Activated naive CD4-positive, alpha-beta T cell treated with anti-CD3 and anti-CD28 coated beads, Interleukin-2, amount 50 U/mL, for 24 hours (primary cell): Measurements from ENCODE around the gene ZNF385D.

Experiments
- H3K27ac Mint-ChIP-seq: one replicate; pipeline ENCODE4 v1.8.0; 2021; ENCODE audit warnings: mild to moderate bottlenecking, mixed read lengths
- H3K27me3 Mint-ChIP-seq: one replicate; pipeline ENCODE4 v1.8.0; 2021; ENCODE audit warnings: mixed read lengths
- H3K36me3 Mint-ChIP-seq: one replicate; pipeline ENCODE4 v1.8.0; 2021; ENCODE audit warnings: mixed read lengths
- H3K4me1 Mint-ChIP-seq: one replicate; pipeline ENCODE4 v1.8.0; 2021; ENCODE audit warnings: mixed read lengths
- H3K4me3 Mint-ChIP-seq: one replicate; pipeline ENCODE4 v1.8.0; 2021; ENCODE audit warnings: mild to moderate bottlenecking, mixed read lengths
- H3K9me3 Mint-ChIP-seq: one replicate; pipeline ENCODE4 v1.8.0; 2021; ENCODE audit warnings: mixed read lengths

ZNF385D gene

DNA sequence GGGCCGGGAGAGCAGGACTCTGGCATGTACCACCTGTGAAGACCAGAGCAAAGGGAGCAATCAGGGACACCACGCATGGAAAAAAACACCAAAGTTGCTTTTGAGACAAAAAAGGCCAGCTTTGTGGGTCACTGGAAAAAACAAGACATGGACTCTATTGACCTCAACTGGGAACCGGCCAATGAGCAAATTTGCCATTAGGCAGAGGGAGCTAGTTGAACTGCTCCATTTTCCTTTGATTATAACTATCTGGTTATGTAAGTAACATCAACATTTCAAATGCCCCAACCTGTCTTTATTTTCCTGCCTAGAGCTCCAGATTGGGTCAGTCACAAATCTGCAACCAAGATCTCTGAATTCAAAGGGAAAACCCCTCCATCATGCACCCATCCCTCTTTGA is 86.0 kb downstream of the ZNF385D start:
- Mint-ChIP-seq H3K36me3 (no peaks in the 10 kb centered on the region), H3K4me1 (no peaks in the 10 kb centered on the region)

DNA sequence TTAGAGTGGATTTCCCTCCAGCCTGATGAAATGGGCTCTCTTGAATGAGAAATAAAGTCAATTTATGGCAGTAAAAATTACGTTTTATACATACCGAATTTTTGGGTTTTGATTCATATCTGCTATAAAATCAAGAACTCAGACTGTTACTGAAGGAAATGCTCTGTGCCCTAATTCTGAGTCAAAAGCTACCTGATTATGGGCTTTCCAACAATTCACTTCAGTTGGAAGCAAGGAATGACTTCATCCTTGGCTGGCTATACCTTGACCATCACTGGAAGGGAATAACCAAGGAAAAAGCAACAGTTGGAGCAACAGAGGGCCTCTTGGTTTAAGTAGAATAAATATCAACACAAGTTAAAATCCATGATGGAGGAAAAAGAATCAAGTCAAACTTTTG is 88.6 kb downstream of the ZNF385D start:
- Mint-ChIP-seq H3K9me3 (peaks cover 16% of the 10 kb centered on the region), H3K4me1 (no peaks in the 10 kb centered on the region), H3K36me3 (no peaks in the 10 kb centered on the region), H3K27ac (no peak overlapping the region), H3K27me3 (no peaks in the 10 kb centered on the region), H3K4me3 (no peak overlapping the region)

More for the DNA sequence above, 86.0 kb downstream of the ZNF385D start:
- peaks cover 12% of the 10 kb centered on the region for H3K9me3 Mint-ChIP-seq
- H3K4me3 Mint-ChIP-seq = no peak overlapping the region
- H3K27me3 Mint-ChIP-seq = no peaks in the 10 kb centered on the region
- no peak overlapping the region for H3K27ac Mint-ChIP-seq

DNA sequence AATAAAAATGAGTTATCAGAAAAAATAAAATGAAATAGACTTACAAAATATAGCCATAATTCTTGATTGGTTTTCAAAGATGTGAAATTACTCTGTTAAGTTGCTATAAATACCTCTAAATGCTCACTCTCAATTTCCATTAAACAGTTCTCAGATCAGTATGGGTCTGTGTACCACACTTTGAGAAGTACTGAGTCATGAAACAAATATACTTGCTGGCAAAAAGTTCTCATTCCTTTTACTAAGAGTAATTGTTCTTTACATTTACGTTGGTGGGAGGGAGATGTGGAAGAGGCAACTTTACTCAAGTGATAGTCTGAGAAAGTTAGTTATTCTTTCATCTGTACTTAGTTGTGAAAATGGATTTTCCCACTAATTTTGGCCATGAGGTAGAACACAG is 96.3 kb downstream of the ZNF385D start:
- no peak overlapping the region for H3K4me3 Mint-ChIP-seq
- H3K27ac Mint-ChIP-seq = no peak overlapping the region
- H3K27me3 Mint-ChIP-seq = no peaks in the 10 kb centered on the region
- no peaks in the 10 kb centered on the region for H3K36me3 Mint-ChIP-seq
- H3K9me3 Mint-ChIP-seq = peaks cover under 1% of the 10 kb centered on the region
- no peaks in the 10 kb centered on the region for H3K4me1 Mint-ChIP-seq

DNA sequence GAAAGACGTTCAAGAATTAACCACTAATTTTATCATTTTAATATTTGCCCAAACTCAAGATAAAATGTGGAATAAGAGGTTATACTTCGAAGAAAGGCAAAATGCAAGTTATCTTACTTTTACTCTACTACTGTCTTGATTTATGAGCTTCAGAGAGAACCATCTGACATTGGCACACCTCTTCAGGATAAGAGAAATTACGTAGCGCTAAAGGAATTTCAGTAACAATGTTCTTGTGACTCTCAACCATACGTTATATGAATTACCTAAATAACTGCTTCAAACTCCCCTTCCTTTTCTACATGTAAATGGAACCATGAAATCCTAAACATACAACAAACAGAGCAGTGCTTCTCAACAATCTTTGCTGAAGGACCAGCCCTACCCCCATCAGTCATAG is 96.8 kb downstream of the ZNF385D start:
- Mint-ChIP-seq H3K9me3 (no peaks in the 10 kb centered on the region), H3K36me3 (no peaks in the 10 kb centered on the region), H3K4me3 (no peak overlapping the region), H3K27ac (no peak overlapping the region), H3K4me1 (no peaks in the 10 kb centered on the region), H3K27me3 (no peaks in the 10 kb centered on the region)

DNA sequence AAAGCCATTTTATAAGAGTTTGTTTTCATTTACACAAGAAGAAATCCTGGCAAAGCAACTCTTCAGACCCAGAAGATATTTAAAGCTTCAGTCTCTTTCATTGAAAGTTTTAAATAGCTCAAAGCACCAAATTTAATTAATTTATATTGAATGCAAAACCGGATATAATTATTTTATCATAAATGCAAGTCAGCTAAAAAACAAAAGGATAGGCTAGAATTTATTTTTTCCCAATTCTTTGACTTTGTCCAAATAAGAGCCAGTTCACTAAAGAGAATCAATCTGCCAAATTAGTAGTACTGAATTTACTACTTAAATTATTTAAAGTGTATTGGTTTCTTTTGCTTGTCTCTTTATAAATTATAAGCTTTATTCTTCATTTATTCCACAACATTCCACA is 101.5 kb downstream of the ZNF385D start:
- Mint-ChIP-seq H3K36me3 (no peaks in the 10 kb centered on the region), H3K27ac (no peak overlapping the region), H3K4me3 (no peak overlapping the region), H3K9me3 (no peaks in the 10 kb centered on the region), H3K27me3 (no peaks in the 10 kb centered on the region), H3K4me1 (no peaks in the 10 kb centered on the region)

DNA sequence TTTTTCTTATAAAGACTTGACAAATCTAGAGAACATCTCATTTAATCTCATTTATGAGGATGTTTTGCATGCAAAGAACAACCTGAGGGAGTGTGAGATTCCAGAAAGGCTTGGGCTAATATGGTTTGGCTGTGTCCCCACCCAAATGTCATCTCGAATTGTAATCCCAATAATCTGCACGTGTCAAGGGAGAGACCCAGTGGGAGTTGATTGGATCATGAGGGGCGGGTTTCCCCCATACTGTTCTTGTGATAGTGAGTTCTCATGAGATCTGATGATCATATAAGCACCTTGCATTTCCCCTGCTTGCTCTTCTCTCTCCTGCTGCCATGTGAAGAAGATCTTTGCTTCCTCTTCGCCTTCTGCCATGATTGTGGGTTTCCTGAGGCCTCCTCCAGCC is 103.0 kb downstream of the ZNF385D start:
- Mint-ChIP-seq H3K27ac (no peak overlapping the region), H3K9me3 (no peaks in the 10 kb centered on the region), H3K4me3 (no peak overlapping the region), H3K27me3 (no peaks in the 10 kb centered on the region), H3K4me1 (no peaks in the 10 kb centered on the region), H3K36me3 (no peaks in the 10 kb centered on the region)

DNA sequence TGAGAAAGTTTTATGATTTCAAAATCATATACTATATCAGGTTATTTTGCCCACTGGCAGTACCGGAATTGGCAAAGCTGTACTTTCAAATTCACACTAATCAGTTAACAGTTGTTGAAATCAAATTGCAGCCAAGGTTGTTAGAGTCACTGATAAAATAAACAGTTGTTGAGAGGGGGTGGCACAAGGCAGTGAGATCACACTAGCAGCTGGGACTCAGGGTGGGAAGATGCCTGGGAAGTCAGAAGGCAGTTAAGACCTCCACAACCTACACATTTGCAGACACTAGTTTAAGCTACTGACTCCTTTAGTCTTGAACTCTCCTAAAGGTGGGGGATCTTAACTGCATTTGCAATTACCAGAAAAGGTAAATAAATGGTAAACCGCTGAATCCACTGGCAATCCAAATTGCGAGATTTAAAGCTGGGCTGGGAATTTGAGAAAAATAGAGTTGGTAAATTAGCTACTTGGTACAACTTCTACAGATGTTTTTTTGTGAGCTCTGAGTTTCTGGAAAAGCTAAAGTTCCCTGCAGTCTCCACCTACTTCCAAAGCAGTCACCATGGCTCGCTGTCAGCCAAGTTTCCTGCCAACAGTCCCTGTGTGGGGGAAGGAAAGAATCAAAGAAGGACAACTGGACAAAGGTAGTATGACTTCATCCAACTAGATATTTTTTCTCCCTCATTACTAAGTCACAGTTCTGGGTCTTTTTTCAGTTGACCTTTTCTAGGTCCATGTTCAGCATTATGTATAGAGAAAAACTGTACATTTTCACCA is 105.7 kb downstream of the ZNF385D start:
- no peaks in the 10 kb centered on the region for H3K4me1 Mint-ChIP-seq
- no peak overlapping the region for H3K27ac Mint-ChIP-seq
- H3K4me3 Mint-ChIP-seq = no peak overlapping the region
- no peaks in the 10 kb centered on the region for H3K27me3 Mint-ChIP-seq
- no peaks in the 10 kb centered on the region for H3K36me3 Mint-ChIP-seq
- no peaks in the 10 kb centered on the region for H3K9me3 Mint-ChIP-seq

DNA sequence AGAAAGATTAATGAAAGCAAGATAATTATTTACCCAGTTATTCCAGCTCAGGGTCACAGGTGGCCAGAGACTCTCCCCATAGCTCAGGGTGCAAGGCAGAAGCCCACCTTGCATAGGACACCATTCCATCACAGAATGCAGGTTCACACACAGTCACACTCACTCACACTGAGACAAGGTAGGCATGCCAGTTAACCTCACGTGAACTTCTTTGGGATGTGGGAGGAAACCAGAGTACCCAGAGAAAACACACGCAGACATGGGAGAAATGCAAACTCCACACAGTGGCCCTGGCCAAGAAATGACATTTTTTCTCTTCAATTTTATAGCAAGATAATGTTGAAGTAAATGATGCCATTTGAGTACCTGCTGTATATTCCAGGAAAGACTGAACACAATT is 106.7 kb downstream of the ZNF385D start:
- no peak overlapping the region for H3K4me3 Mint-ChIP-seq
- H3K4me1 Mint-ChIP-seq = no peaks in the 10 kb centered on the region
- no peak overlapping the region for H3K27ac Mint-ChIP-seq
- no peaks in the 10 kb centered on the region for H3K9me3 Mint-ChIP-seq
- H3K36me3 Mint-ChIP-seq = no peaks in the 10 kb centered on the region
- H3K27me3 Mint-ChIP-seq = no peaks in the 10 kb centered on the region

DNA sequence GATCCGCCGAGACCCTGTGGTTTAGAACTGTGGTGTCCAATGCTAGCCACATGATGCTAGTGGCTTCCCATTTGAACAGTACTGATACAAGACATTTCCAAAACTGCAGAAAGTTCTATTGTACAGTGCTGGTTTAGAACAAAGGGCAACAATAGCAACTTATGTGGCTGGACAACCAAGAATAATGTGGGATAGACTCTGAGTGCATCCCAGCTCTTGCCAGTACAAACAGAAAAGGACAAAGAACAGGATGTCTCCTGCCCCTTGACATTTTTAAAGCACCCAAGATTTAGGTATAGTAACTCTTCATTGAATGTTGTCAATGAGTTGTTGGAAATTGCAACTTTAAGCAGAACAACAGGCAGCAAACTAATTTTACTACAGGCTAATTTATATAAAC is 107.3 kb downstream of the ZNF385D start:
- Mint-ChIP-seq H3K36me3 (no peaks in the 10 kb centered on the region), H3K4me1 (no peaks in the 10 kb centered on the region), H3K4me3 (no peak overlapping the region), H3K27me3 (no peaks in the 10 kb centered on the region), H3K9me3 (no peaks in the 10 kb centered on the region), H3K27ac (no peak overlapping the region)

DNA sequence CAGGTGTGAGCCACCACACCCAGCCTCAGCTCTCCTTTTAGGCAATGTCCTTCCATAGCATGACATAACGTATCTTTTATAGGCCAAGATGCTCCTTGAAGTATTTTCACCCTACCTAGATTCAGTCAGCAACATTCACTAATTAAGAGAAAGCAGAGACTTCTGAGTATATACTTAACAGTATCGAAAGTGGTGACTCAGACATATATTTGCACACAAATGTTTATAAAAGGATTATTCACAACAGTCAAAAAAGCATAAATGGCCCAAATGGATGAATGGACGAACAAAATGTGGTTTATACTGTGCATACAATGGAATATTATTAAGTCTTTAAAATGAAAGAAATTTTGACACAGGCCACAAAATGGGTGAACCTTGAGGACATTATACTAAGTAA is 108.6 kb downstream of the ZNF385D start:
- Mint-ChIP-seq H3K4me3 (no peak overlapping the region), H3K4me1 (no peaks in the 10 kb centered on the region), H3K27ac (no peak overlapping the region), H3K36me3 (no peaks in the 10 kb centered on the region), H3K9me3 (no peaks in the 10 kb centered on the region), H3K27me3 (no peaks in the 10 kb centered on the region)

DNA sequence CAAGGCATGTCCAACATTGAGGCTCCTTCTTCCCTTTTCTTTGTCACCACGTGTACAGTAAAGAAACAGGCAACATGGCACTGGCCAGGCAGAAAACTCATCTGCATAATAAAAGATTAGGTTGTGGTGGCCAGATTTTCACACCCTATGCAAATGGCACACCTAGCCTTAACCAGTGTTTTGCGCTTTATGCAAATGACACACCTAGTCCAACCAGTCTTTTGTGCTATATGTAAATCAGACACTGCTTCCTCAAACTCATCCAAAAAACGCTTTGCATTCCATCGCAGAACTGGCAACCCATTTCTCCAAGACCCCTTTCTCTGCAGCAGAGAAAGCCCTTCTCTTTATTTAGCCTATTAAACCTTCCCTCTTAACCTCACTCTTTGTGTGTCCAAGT is 109.1 kb downstream of the ZNF385D start:
- no peak overlapping the region for H3K4me3 Mint-ChIP-seq
- no peaks in the 10 kb centered on the region for H3K27me3 Mint-ChIP-seq
- H3K36me3 Mint-ChIP-seq = no peaks in the 10 kb centered on the region
- H3K4me1 Mint-ChIP-seq = no peaks in the 10 kb centered on the region
- H3K27ac Mint-ChIP-seq = no peak overlapping the region
- H3K9me3 Mint-ChIP-seq = no peaks in the 10 kb centered on the region

DNA sequence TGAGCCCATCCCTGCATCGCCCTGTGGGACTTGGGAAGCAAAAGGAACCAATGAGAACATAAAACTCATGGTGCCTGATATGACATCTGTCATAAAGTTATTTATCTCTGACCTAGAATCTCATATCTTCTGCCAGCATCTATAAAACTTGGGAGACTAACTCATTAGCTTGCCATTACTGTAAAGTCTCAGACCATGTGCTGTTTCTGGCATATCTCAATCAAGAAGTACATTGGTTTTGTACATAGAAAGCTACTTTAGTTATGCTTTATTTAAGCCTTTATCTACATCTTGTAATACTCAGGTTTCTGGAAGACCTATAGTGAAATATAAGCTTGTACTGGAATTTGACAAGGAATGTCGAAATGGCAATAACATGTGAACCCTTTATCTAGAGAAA is 112.5 kb downstream of the ZNF385D start:
- Mint-ChIP-seq H3K36me3 (no peaks in the 10 kb centered on the region), H3K4me3 (no peak overlapping the region), H3K27ac (no peak overlapping the region), H3K9me3 (no peaks in the 10 kb centered on the region), H3K27me3 (no peaks in the 10 kb centered on the region), H3K4me1 (no peaks in the 10 kb centered on the region)

DNA sequence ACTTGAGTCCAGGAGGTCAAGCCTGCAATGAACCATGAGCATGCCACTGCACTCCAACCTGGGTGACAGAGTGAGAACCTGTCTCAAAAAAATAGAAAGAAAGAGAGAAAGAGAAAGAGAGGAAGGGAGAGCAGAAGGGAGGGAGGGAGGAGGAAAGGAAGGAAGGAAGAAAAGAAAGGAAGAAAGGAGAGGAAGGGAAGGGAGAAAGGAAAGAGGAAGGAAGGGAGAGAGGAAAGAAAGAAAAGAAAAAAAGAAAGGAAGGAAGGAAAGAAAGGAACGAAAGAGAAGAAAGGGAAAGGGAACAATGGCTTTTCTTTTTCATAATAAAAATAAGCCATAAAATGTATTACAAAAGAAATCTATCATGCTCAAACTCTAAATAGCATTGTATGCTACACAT is 116.9 kb downstream of the ZNF385D start:
- Mint-ChIP-seq H3K9me3 (no peaks in the 10 kb centered on the region), H3K27ac (no peak overlapping the region), H3K36me3 (no peaks in the 10 kb centered on the region), H3K27me3 (no peaks in the 10 kb centered on the region), H3K4me3 (no peak overlapping the region), H3K4me1 (no peaks in the 10 kb centered on the region)

DNA sequence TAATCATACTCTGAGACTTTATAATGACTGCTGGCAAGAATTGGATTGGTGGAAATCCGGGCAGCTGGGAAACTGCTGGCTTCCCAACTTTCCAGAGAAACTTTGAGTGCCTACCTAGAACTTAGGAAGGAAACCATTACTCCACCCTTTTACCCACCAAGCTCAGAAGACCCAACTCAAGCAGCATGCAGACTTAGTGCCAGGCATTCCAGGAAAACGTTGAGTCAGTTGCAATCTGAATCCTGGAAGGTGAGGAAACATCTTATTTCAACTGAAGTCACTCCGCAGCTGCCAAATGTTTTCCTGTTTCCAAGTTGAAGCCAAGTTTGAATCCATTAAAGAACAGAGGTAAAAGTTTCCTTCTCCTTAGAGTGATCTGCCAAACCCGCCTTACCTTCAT is 126.5 kb downstream of the ZNF385D start:
- H3K9me3 Mint-ChIP-seq = no peaks in the 10 kb centered on the region
- no peaks in the 10 kb centered on the region for H3K4me1 Mint-ChIP-seq
- H3K27ac Mint-ChIP-seq = no peak overlapping the region
- no peak overlapping the region for H3K4me3 Mint-ChIP-seq
- no peaks in the 10 kb centered on the region for H3K27me3 Mint-ChIP-seq
- H3K36me3 Mint-ChIP-seq = no peaks in the 10 kb centered on the region

DNA sequence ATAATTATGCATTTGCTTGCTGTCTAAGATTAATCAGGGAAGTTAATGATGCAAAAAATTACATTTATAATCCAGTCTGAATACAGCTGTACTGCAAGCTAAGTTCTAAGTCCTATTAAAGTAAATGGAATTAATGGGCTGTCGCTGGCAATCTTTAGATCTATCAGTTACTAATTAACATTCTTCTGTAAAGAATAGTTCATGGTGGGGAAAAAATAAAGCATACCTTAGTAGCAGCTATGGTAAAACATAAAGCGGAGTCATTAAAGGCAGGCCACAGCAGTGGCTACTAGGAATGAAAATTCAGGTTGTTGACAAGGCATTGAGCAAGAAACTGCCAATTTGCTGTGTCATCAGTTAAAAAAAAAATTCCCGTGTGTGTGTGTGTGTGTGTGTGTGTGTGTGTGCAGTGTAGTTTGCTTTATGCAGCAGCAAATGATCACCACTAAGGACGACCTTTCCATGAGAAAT is 129.8 kb downstream of the ZNF385D start:
- Mint-ChIP-seq H3K4me1 (no peaks in the 10 kb centered on the region), H3K36me3 (no peaks in the 10 kb centered on the region), H3K27me3 (no peaks in the 10 kb centered on the region), H3K4me3 (no peak overlapping the region), H3K27ac (no peak overlapping the region), H3K9me3 (no peaks in the 10 kb centered on the region)

DNA sequence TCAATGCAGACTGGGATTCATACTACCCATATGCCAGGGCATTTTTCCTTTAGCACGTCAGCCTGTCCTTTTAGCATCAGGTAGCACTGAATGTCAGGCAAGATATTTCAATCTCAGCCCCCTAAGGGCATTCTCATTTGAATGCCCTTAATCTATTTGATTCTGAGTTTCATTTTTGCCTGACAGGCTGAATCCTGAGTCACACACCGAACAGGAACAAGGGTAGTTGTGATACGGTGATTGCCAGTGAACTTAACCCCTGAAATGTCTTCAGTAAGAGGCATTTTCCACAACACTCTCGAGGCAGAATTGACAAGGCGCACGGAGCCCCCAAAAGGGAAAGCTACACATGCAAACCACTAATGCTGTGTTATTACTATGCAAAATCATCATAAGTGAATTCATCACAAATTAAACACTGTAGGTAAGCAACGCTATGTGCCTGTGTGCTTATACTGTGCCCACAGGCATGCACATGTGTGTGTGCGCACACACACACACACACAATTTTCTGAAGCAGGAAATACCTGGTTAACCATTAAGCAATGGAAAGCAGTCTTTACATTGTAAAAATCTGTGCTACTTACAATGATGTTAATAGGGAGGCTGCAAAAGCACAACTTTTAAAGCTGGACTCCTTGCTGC is 130.4 kb downstream of the ZNF385D start:
- Mint-ChIP-seq H3K4me1 (no peaks in the 10 kb centered on the region), H3K4me3 (no peak overlapping the region), H3K27ac (no peak overlapping the region), H3K36me3 (no peaks in the 10 kb centered on the region), H3K27me3 (no peaks in the 10 kb centered on the region), H3K9me3 (peaks cover under 1% of the 10 kb centered on the region)

DNA sequence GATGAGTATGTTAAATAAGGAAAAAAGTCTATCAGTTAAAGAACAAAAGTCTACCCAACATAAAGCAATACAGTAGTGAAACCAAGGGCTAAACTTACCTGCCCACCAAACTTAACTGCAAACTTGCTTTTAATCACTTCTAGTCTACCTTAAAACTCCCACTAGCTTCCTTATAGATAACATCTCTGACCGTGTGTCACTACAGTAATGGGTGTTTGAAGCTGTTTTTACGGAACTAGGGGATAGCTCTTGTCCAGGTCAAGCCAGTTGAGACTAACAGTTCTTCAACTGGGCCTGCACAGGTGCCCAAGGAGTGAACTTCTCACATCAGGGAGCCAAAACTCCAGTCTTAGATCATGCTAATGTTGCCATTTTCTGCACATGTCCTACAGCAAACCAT is 132.3 kb downstream of the ZNF385D start:
- peaks cover 6% of the 10 kb centered on the region for H3K9me3 Mint-ChIP-seq
- no peaks in the 10 kb centered on the region for H3K27me3 Mint-ChIP-seq
- H3K4me3 Mint-ChIP-seq = no peak overlapping the region
- no peak overlapping the region for H3K27ac Mint-ChIP-seq
- no peaks in the 10 kb centered on the region for H3K36me3 Mint-ChIP-seq
- no peaks in the 10 kb centered on the region for H3K4me1 Mint-ChIP-seq
